ENCODE measurements around the gene LPGAT1. TPM values are rescaled to one million over a fixed set of nuclear protein-coding genes. Genes with fewer than 3 reads are reported as not detected.

LPGAT1 gene
- total RNA-seq, 1 donor from 2014 or later, result 34.7 TPM

- TF ChIP-seq CTCF (IDR thresholded peaks at IDR 0.05; ENCODE audit: unreplicated experiment), result no peak
- Mint-ChIP-seq H3K36me3 (ENCODE audit: low read depth, unreplicated experiment) (no peaks in the 10 kb centered on the region), H3K4me3 (ENCODE audit: unreplicated experiment) (no peak overlapping the region), H3K27ac (ENCODE audit: unreplicated experiment) (no peak overlapping the region), H3K4me1 (ENCODE audit: unreplicated experiment) (peaks cover 11% of the 10 kb centered on the region), H3K27me3 (ENCODE audit: unreplicated experiment) (no peaks in the 10 kb centered on the region), H3K9me3 (ENCODE audit: unreplicated experiment) (no peaks in the 10 kb centered on the region)
- DNase-seq (ENCODE audit: low spot score), result no peak
Measured at GRCh38 chr1:211783266-211783665, 47.3 kb downstream of the LPGAT1 start.

- Mint-ChIP-seq H3K36me3 (ENCODE audit: low read depth, unreplicated experiment) (peaks cover 3% of the 10 kb centered on the region), H3K27ac (ENCODE audit: unreplicated experiment) (no peak overlapping the region), H3K4me3 (ENCODE audit: unreplicated experiment) (no peak overlapping the region), H3K9me3 (ENCODE audit: unreplicated experiment) (no peaks in the 10 kb centered on the region), H3K4me1 (ENCODE audit: unreplicated experiment) (peaks cover 11% of the 10 kb centered on the region), H3K27me3 (ENCODE audit: unreplicated experiment) (no peaks in the 10 kb centered on the region)
- no peak for DNase-seq (ENCODE audit: low spot score)
- TF ChIP-seq CTCF (IDR thresholded peaks at IDR 0.05; ENCODE audit: unreplicated experiment), result no peak
Measured at GRCh38 chr1:211781260-211781659, 49.3 kb downstream of the LPGAT1 start.

- Mint-ChIP-seq H3K36me3 (ENCODE audit: low read depth, unreplicated experiment) (peaks cover 3% of the 10 kb centered on the region), H3K27me3 (ENCODE audit: unreplicated experiment) (no peaks in the 10 kb centered on the region)
Measured at GRCh38 chr1:211775170-211775569, 55.4 kb downstream of the LPGAT1 start.

GRCh38 chr1:211764701-211765100 is 65.9 kb downstream of the LPGAT1 start:
- no peaks in the 10 kb centered on the region for H3K36me3 Mint-ChIP-seq (ENCODE audit: low read depth, unreplicated experiment)
- H3K27me3 Mint-ChIP-seq (ENCODE audit: unreplicated experiment), result no peaks in the 10 kb centered on the region

More at GRCh38 chr1:211775170-211775569, 55.4 kb downstream of the LPGAT1 start:
- no peak overlapping the region for H3K27ac Mint-ChIP-seq (ENCODE audit: unreplicated experiment)
- DNase-seq (ENCODE audit: low spot score), result no peak
- H3K4me1 Mint-ChIP-seq (ENCODE audit: unreplicated experiment), result no peaks in the 10 kb centered on the region
- TF ChIP-seq CTCF (IDR thresholded peaks at IDR 0.05; ENCODE audit: unreplicated experiment), result no peak
- H3K4me3 Mint-ChIP-seq (ENCODE audit: unreplicated experiment), result no peak overlapping the region
- no peaks in the 10 kb centered on the region for H3K9me3 Mint-ChIP-seq (ENCODE audit: unreplicated experiment)

GRCh38 chr1:211762206-211762605 is 68.4 kb downstream of the LPGAT1 start:
- DNase-seq (ENCODE audit: low spot score), result no peak
- no peak overlapping the region for H3K4me3 Mint-ChIP-seq (ENCODE audit: unreplicated experiment)
- no peak overlapping the region for H3K27ac Mint-ChIP-seq (ENCODE audit: unreplicated experiment)
- TF ChIP-seq CTCF (IDR thresholded peaks at IDR 0.05; ENCODE audit: unreplicated experiment), result no peak
- H3K36me3 Mint-ChIP-seq (ENCODE audit: low read depth, unreplicated experiment), result peaks cover 15% of the 10 kb centered on the region
- no peaks in the 10 kb centered on the region for H3K4me1 Mint-ChIP-seq (ENCODE audit: unreplicated experiment)
- no peaks in the 10 kb centered on the region for H3K27me3 Mint-ChIP-seq (ENCODE audit: unreplicated experiment)
- no peaks in the 10 kb centered on the region for H3K9me3 Mint-ChIP-seq (ENCODE audit: unreplicated experiment)

More at GRCh38 chr1:211764701-211765100, 65.9 kb downstream of the LPGAT1 start:
- H3K9me3 Mint-ChIP-seq (ENCODE audit: unreplicated experiment), result no peaks in the 10 kb centered on the region
- H3K4me3 Mint-ChIP-seq (ENCODE audit: unreplicated experiment), result no peak overlapping the region
- no peak overlapping the region for H3K27ac Mint-ChIP-seq (ENCODE audit: unreplicated experiment)
- DNase-seq (ENCODE audit: low spot score), result no peak
- TF ChIP-seq CTCF (IDR thresholded peaks at IDR 0.05; ENCODE audit: unreplicated experiment), result no peak
- H3K4me1 Mint-ChIP-seq (ENCODE audit: unreplicated experiment), result no peaks in the 10 kb centered on the region

Data from endothelial cell (in vitro differentiated cells).